HK-2 (cell line): ENCODE data around the gene COL6A2.
"Not testable (repeated sequence)": the region's sequence is repeated elsewhere in the genome, so short reads cannot be mapped to it uniquely, and the experiment has no call there.

Experiments
- DNase-seq: peaks from one replicate; pipeline ENCODE4 v3.0.0-alpha.2; 2018; ENCODE audit not compliant: unreplicated experiment

COL6A2 gene

GRCh38 chr21:46156678-46157077, 58.8 kb downstream of the COL6A2 start:
- DNase-seq = no peak

GRCh38 chr21:46157396-46157986, 59.6 kb downstream of the COL6A2 start:
- DNase-seq = no peak

GRCh38 chr21:46157987-46158451, 60.1 kb downstream of the COL6A2 start:
- no peak for DNase-seq

GRCh38 chr21:46158666-46159300, 60.9 kb downstream of the COL6A2 start:
- DNase-seq = no peak

- DNase-seq = no peak
Measured at GRCh38 chr21:46159390-46159789, 61.5 kb downstream of the COL6A2 start.

GRCh38 chr21:46159841-46160656, 62.1 kb downstream of the COL6A2 start:
- no peak for DNase-seq

GRCh38 chr21:46160657-46160906, 62.7 kb downstream of the COL6A2 start:
- DNase-seq = no peak

GRCh38 chr21:46160907-46161632, 63.2 kb downstream of the COL6A2 start:
- no peak for DNase-seq

- DNase-seq = no peak
Measured at GRCh38 chr21:46161633-46162592, 64.0 kb downstream of the COL6A2 start.

- DNase-seq = no peak
Measured at GRCh38 chr21:46163380-46163779, 65.5 kb downstream of the COL6A2 start.

- DNase-seq = no peak
Measured at GRCh38 chr21:46165098-46165497, 67.2 kb downstream of the COL6A2 start.

- no peak for DNase-seq
Measured at GRCh38 chr21:46168238-46168637, 70.3 kb downstream of the COL6A2 start.

GRCh38 chr21:46168659-46169386, 70.9 kb downstream of the COL6A2 start:
- DNase-seq = no peak

- not testable (repeated sequence) for DNase-seq
Measured at GRCh38 chr21:46170436-46171193, 72.7 kb downstream of the COL6A2 start.

GRCh38 chr21:46171585-46171984, 73.7 kb downstream of the COL6A2 start:
- DNase-seq = no peak

GRCh38 chr21:46171996-46172862, 74.3 kb downstream of the COL6A2 start:
- no peak for DNase-seq

- no peak for DNase-seq
Measured at GRCh38 chr21:46172863-46173528, 75.1 kb downstream of the COL6A2 start.

GRCh38 chr21:46173573-46173972, 75.7 kb downstream of the COL6A2 start:
- no peak for DNase-seq
